HG03565 (cell line): ENCODE measurements around the gene MAN2C1.
"Not testable (repeated sequence)": the region's sequence is repeated elsewhere in the genome, so short reads cannot be mapped to it uniquely, and the experiment has no call there.

Experiments
- ATAC-seq: cut with Tn5 transposase; IDR thresholded peaks from one replicate; pipeline ENCODE4 v1.9.1; 2021; ENCODE audit warnings: mild to moderate bottlenecking, moderate library complexity; ENCODE audit not compliant: unreplicated experiment

MAN2C1 gene

GRCh38 chr15:75347222-75348033 lies 21.0 kb downstream of the MAN2C1 start:
- ATAC-seq: peak; percentile 57

DNA sequence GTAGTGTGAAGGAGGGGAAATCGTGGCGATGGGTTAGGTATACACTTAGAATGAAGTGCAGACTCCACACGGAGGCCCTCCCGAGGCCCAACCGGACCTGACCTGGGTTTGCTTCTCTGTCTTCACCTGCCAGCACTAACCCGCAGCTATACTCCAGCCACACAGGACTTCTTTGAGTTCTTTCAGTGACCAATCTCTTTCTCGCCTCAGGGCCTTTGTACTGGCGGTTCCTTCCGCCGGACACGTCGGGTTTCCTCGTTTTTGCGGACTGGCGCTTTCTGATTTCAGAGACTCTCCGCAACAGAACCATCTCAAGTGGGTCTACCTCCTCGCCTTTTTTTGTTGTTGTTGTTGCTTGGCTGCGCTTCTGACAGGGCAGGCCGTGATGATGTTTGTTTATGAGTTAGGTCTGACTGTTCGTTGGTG lies 21.6 kb downstream of the MAN2C1 start, which contains the start of gene NEIL1:
NEIL1 (plus strand) TSS at position 244 of the 426 bp plus-strand sequence. CDS start 1,867 bp downstream, outside the sequence.
- ATAC-seq: no peak

DNA sequence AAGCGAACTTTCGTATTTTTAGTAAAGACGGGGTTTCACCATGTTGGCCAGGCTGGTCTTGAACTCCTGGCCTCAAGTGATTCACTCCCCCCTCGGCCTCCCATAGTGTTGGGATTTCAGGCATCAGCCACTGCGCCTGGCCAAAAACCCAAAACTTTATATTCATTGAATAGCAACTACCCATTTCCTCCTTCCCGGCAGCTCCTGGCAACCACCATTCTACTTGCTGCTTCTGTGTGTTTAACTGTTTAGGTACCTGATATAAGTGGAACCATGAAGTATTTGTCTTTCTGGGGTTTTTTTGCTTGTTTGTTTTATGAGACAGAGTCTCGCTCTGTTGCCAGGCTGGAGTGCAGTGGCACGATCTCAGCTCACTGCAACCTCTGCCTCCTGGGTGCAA lies 24.5 kb downstream of the MAN2C1 start:
- not testable (repeated sequence) for ATAC-seq

GRCh38 chr15:75342221-75342620 lies 26.2 kb downstream of the MAN2C1 start:
- no peak for ATAC-seq

DNA sequence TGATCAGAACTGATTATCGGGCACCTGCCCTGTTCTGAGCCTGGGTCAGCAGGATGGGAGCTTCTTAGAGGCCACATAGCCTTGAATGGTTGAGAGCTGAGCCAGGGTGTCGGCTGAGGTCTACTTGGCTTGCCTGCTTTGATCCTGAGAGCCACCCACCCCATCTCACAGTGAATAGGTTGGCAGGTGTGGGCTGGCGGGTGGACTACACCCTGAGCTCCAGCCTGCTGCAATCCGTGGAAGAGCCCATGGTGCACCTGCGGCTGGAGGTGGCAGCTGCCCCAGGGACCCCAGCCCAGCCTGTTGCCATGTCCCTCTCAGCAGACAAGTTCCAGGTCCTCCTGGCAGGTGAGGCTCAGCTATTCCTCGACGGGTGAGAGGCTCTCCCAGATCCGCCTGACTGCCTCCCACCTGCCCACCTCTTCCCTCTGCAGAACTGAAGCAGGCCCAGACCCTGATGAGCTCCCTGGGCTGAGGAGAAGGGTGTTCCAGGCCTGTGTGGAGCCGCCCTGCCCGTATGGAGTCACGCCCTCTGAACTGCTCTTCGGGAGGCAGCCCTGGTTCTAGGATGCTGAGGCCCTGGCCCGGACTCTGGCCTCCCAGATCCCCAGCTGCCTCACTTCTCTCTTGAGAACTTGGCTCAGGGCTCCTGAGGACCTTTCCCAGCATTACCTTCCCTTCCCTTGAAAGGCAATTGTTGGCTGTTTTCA lies 28.7 kb downstream of the MAN2C1 start:
- no peak for ATAC-seq

- ATAC-seq: no peak
Measured at GRCh38 chr15:75338661-75339240, 29.7 kb downstream of the MAN2C1 start.

- ATAC-seq: peak; percentile 63
Measured at GRCh38 chr15:75335705-75336355, 32.6 kb downstream of the MAN2C1 start, which contains the start of gene COMMD4. TSS of gene COMMD4 (plus strand) at chr15:75336063. CDS start at chr15:75336090, 27 bp downstream.

DNA sequence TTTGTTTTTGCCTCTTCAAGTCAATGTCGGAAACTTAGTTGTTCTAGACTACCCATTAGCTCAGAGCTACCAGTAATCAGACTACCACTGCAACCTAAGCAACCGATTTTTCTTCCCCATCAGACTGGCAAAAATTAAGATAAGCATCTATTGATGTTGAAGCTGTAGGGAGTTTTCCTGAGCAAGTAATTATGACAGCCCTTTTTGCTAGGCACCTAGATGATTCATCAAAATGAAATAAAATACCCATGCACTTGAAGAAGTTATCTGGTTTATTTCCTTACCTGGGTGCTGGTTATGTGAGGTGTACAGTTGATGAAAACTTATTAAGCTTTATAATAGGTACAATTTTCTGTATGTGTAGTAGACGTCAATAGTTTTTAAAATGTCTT lies 33.1 kb downstream of the MAN2C1 start:
- ATAC-seq: no peak

DNA sequence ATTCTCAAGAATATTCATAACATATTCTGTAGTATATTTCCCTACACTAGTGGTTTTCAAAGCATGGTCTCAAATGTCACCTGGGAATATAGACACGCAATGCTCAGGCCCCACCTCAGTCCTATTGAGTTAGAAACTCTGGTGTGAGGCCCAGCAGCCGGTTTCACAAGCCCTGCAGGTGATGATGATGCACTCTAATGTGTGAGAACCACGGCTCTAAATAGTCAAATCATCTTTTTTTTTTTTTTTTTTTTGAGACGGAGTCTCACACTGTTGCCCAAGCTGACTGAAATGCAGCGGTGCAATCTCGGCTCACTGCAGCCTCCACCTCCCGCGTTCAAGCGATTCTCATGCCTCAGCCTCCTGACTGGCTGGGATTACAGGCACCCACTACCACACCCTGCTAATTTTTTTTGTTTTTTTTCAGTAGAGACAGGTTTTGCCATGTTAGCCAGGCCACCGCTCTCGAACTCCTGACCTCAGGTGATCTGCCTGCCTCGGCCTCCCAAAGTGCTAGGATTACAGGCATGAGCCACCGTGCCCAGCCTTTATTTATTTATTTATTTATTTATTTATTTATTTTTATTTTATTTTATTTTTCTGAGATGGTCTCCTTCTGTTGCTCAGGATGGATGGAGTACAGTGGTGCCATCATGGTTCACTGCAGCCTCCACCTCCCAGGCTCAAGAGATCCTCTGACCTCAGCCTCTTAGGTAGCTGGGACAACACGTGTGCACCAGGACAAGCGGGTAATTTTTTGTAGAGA lies 34.6 kb downstream of the MAN2C1 start:
- ATAC-seq: not testable (repeated sequence)

GRCh38 chr15:75332093-75332492 lies 36.3 kb downstream of the MAN2C1 start:
- ATAC-seq: not testable (repeated sequence)

GRCh38 chr15:75329571-75329970 lies 38.8 kb downstream of the MAN2C1 start:
- no peak for ATAC-seq

GRCh38 chr15:75328493-75329314 lies 39.7 kb downstream of the MAN2C1 start:
- no peak for ATAC-seq

- ATAC-seq: no peak
Measured at GRCh38 chr15:75327491-75327890, 40.9 kb downstream of the MAN2C1 start.

- ATAC-seq: no peak
Measured at GRCh38 chr15:75327005-75327404, 41.4 kb downstream of the MAN2C1 start.

GRCh38 chr15:75325922-75326321 lies 42.5 kb downstream of the MAN2C1 start:
- no peak for ATAC-seq

- ATAC-seq: no peak
Measured at GRCh38 chr15:75321711-75322110, 46.7 kb downstream of the MAN2C1 start.

GRCh38 chr15:75319231-75319897 lies 49.0 kb downstream of the MAN2C1 start:
- not testable (repeated sequence) for ATAC-seq

DNA sequence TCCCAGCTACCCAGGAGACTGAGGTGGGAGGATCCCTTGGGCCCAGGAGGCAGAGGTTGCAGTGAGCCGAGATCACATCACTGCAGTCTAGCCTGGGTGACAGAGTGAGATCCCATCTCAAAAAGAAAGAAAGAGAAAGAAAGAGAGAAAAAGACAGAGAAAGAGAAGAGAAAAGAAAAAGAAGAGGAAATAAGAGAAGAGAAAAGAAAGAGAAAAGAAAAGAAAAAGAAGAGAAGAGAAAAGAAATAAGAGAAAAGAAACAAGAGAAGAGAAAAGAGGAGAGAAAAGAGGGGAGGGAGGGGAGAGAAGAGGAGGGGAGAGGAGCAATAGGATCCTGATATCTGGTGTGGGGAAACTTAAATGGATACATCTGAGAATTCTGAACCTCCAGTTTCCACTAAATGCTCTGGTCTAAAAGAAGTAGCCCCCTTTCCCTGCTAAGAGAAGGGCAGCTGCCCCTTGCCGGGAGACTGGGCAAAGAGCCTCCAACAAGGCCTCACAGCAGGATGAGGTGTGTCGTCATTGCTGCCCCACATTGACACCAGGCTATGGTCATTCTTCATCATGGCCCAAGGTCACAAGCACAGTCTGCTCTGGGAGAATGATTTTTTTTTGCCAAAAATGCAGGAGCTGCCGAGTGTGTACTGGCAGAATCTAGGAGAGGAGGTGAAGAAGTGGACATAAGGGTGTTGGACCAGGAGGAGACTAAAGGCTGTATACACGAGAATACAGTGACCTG lies 53.7 kb downstream of the MAN2C1 start:
- ATAC-seq: no peak
